ENCODE results near the gene HEPACAM2.

Gene HEPACAM2

DNA sequence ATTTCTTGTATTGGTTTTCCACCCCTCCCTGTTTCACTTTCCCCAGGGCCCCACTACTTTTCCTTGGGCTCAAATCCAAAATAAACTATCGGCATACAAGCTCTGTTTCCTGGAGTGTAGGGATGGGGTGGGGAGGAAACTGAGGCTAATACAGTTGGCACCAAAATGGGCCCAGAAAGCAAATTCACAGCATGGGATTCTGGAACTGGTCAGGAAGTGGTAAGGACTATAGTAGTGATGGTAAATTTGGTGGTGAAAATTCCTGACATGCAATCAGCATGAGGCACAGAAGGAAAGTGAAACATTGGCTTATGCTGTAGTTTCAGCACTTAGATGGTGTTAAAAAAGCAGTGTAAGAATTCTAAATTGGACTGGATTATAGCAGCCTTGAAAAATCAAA, 69.4 kb downstream of the HEPACAM2 start:
- no peak for DNase-seq (ENCODE audit: low read depth)
- H3K4me3 ChIP-seq (ENCODE audit: low read length), result no peak overlapping the region
- no peak for TF ChIP-seq CTCF (IDR thresholded peaks at IDR 0.05; ENCODE audit: insufficient read depth, low read depth, low read length, missing control alignments)

- peak; percentile 49 for DNase-seq (ENCODE audit: low read depth)
- H3K4me3 ChIP-seq (ENCODE audit: low read length), result no peak overlapping the region
- no peak for TF ChIP-seq CTCF (IDR thresholded peaks at IDR 0.05; ENCODE audit: insufficient read depth, low read depth, low read length, missing control alignments)
These were observed 76.0 kb downstream of the HEPACAM2 start for GRCh38 chr7:93150200-93150835.

DNA sequence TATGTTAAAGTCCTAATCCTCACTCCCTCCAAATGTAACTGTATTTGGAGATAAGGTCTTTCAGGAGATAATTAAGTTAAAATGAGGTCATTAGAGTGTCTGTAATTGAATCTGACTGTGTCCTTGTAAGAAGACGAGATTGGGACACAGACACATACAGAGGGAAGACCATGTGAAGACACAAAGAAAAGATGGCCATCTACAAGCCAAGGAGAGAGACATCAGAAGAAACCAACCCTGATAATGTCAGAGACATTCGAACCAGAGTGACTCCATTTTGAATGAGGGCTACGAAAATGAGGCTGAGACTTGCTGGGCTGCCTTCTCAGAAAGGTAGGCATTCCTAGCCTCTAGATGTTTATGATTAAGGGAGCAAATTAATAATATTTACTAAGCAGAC, 77.5 kb downstream of the HEPACAM2 start:
- H3K4me3 ChIP-seq (ENCODE audit: low read length), result no peak overlapping the region
- no peak for DNase-seq (ENCODE audit: low read depth)
- TF ChIP-seq CTCF (IDR thresholded peaks at IDR 0.05; ENCODE audit: insufficient read depth, low read depth, low read length, missing control alignments), result no peak

GRCh38 chr7:93148144-93148543, 78.1 kb downstream of the HEPACAM2 start, which contains the start of gene SAMD9L:
SAMD9L (minus strand) TSS chr7:93148385; CDS start chr7:93135971, 12,414 bp downstream.
- peak within 1 kb of the TSS; percentile 0 for H3K4me3 ChIP-seq (ENCODE audit: low read length)
- peak; percentile 20 for DNase-seq (ENCODE audit: low read depth)
- no peak for TF ChIP-seq CTCF (IDR thresholded peaks at IDR 0.05; ENCODE audit: insufficient read depth, low read depth, low read length, missing control alignments)

GRCh38 chr7:93147363-93147762, 78.9 kb downstream of the HEPACAM2 start:
- DNase-seq (ENCODE audit: low read depth), result peak; percentile 21

GRCh38 chr7:93146472-93147141, 79.7 kb downstream of the HEPACAM2 start:
- TF ChIP-seq CTCF (IDR thresholded peaks at IDR 0.05; ENCODE audit: insufficient read depth, low read depth, low read length, missing control alignments), result no peak
- no peak overlapping the region for H3K4me3 ChIP-seq (ENCODE audit: low read length)
- no peak for DNase-seq (ENCODE audit: low read depth)

More at GRCh38 chr7:93147363-93147762, 78.9 kb downstream of the HEPACAM2 start:
- no peak for TF ChIP-seq CTCF (IDR thresholded peaks at IDR 0.05; ENCODE audit: insufficient read depth, low read depth, low read length, missing control alignments)
- H3K4me3 ChIP-seq (ENCODE audit: low read length), result peak overlapping the region; percentile 0

Measured in epithelial cell of esophagus (primary cell).